HEK293 (cell line): ENCODE data around the gene SURF1.

Experiments used
- CTCF ChIP-seq: fragments of 450-650 bp; formaldehyde crosslinking; IDR thresholded peaks from 2 replicates; pipeline ENCODE4 v1.5.1; 2016; ENCODE audit warnings: missing biosample characterization, missing genetic modification characterization
- HOXA7 ChIP-seq: sonication (generic); formaldehyde crosslinking; IDR thresholded peaks from 2 replicates; pipeline ENCODE4 v1.8.1; 2022; ENCODE audit warnings: missing genetic modification reagents, borderline replicate concordance
- IKZF3 ChIP-seq: fragments of 450-650 bp; IDR thresholded peaks from 2 replicates; pipeline ENCODE4 v1.5.0; 2018; ENCODE audit warnings: missing biosample characterization, mild to moderate bottlenecking, missing genetic modification characterization, moderate library complexity
- YY1 ChIP-seq: fragments of 450-650 bp; formaldehyde crosslinking; IDR thresholded peaks from 2 replicates; pipeline ENCODE4 v1.5.1; 2018; ENCODE audit warnings: missing biosample characterization, missing genetic modification characterization
- YY2 ChIP-seq: fragments of 450-650 bp; formaldehyde crosslinking; IDR thresholded peaks from 2 replicates; pipeline ENCODE4 v1.5.1; 2016; ENCODE audit warnings: missing biosample characterization, missing genetic modification characterization
- ZBTB7A ChIP-seq: fragments of 450-650 bp; formaldehyde crosslinking; IDR thresholded peaks from 2 replicates; pipeline ENCODE4 v1.5.1; 2016; ENCODE audit warnings: low read depth, missing biosample characterization, missing genetic modification characterization
- ZNF221 ChIP-seq: fragments of 450-650 bp; formaldehyde crosslinking; IDR thresholded peaks from 2 replicates; pipeline ENCODE4 v1.5.1; 2017; ENCODE audit warnings: missing biosample characterization, missing genetic modification characterization, borderline replicate concordance
- ZNF292 ChIP-seq: fragments of 450-650 bp; formaldehyde crosslinking; IDR thresholded peaks from 2 replicates; pipeline ENCODE4 v1.5.1; 2016; ENCODE audit warnings: low read depth, missing biosample characterization, missing genetic modification characterization, borderline replicate concordance
- ZNF416 ChIP-seq: fragments of 450-650 bp; formaldehyde crosslinking; IDR thresholded peaks from 2 replicates; pipeline ENCODE4 v1.5.1; 2016; ENCODE audit warnings: missing biosample characterization, missing genetic modification characterization
- ZNF580 ChIP-seq: fragments of 450-650 bp; formaldehyde crosslinking; IDR thresholded peaks from 2 replicates; pipeline ENCODE4 v1.5.1; 2016; ENCODE audit warnings: missing biosample characterization, missing genetic modification characterization
- ZNF629 ChIP-seq: fragments of 450-650 bp; formaldehyde crosslinking; IDR thresholded peaks from 2 replicates; pipeline ENCODE4 v1.5.1; 2017; ENCODE audit warnings: missing biosample characterization, missing genetic modification characterization
- ZSCAN18 ChIP-seq: fragments of 450-650 bp; formaldehyde crosslinking; IDR thresholded peaks from 2 replicates; pipeline ENCODE4 v1.5.1; 2016; ENCODE audit warnings: missing biosample characterization, missing genetic modification characterization

- TF ChIP-seq YY1 (tag by site-specific recombination) = no peak
- no peak for TF ChIP-seq ZNF292 (tag by site-specific recombination)
- no peak for TF ChIP-seq CTCF (tag by site-specific recombination)
- no peak for TF ChIP-seq YY2 (tag by site-specific recombination)
- TF ChIP-seq IKZF3 (tag by site-specific recombination) = no peak
- no peak for TF ChIP-seq ZSCAN18 (tag by site-specific recombination)
- TF ChIP-seq HOXA7 (CRISPR knock-in tag) = no peak
- TF ChIP-seq ZNF629 = no peak
- TF ChIP-seq ZNF580 = no peak
- no peak for TF ChIP-seq ZNF416
- TF ChIP-seq ZBTB7A (tag by site-specific recombination) = no peak
- no peak for TF ChIP-seq ZNF221 (tag by site-specific recombination)
These were observed 32.8 kb upstream of the SURF1 start for GRCh38 chr9:133389025-133389557.
